HEK293 (cell line): ENCODE results near the gene DEF6.

Experiments
- HOXA7 ChIP-seq: sonication (generic); formaldehyde crosslinking; IDR thresholded peaks from 2 replicates; pipeline ENCODE4 v1.8.1; 2022; ENCODE audit warnings: missing genetic modification reagents, borderline replicate concordance
- OVOL3 ChIP-seq: fragments of 450-650 bp; formaldehyde crosslinking; IDR thresholded peaks from 2 replicates; pipeline ENCODE4 v1.5.1; 2016; ENCODE audit warnings: missing biosample characterization, missing genetic modification characterization
- SCRT2 ChIP-seq: fragments of 450-650 bp; formaldehyde crosslinking; IDR thresholded peaks from 2 replicates; pipeline ENCODE4 v1.5.1; 2016; ENCODE audit warnings: missing biosample characterization, missing genetic modification characterization
- SETDB1 ChIP-seq: IDR thresholded peaks from one replicate; pipeline ENCODE4 v1.6.1; 2017; ENCODE audit warnings: mild to moderate bottlenecking, low read length, moderate library complexity, mixed read lengths; ENCODE audit not compliant: insufficient read length
- WT1 ChIP-seq: fragments of 450-650 bp; formaldehyde crosslinking; IDR thresholded peaks from 2 replicates; pipeline ENCODE4 v1.5.1; 2016; ENCODE audit warnings: missing biosample characterization, missing genetic modification characterization
- ZBTB17 ChIP-seq: fragments of 450-650 bp; formaldehyde crosslinking; IDR thresholded peaks from 2 replicates; pipeline ENCODE4 v1.5.1; 2016; ENCODE audit warnings: missing biosample characterization, missing genetic modification characterization
- ZNF132 ChIP-seq: fragments of 450-650 bp; formaldehyde crosslinking; IDR thresholded peaks from 2 replicates; pipeline ENCODE4 v1.5.1; 2017; ENCODE audit warnings: missing biosample characterization, missing genetic modification characterization, borderline replicate concordance
- ZNF23 ChIP-seq: fragments of 450-650 bp; formaldehyde crosslinking; IDR thresholded peaks from 2 replicates; pipeline ENCODE4 v1.5.1; 2016; ENCODE audit warnings: missing biosample characterization, missing genetic modification characterization, borderline replicate concordance
- ZNF366 ChIP-seq: fragments of 450-650 bp; formaldehyde crosslinking; conservative IDR thresholded peaks from 2 replicates; pipeline ENCODE4 v1.5.1; 2016; ENCODE audit warnings: missing biosample characterization, missing genetic modification characterization
- ZNF426 ChIP-seq: fragments of 450-650 bp; formaldehyde crosslinking; IDR thresholded peaks from 2 replicates; pipeline ENCODE4 v1.5.1; 2017; ENCODE audit warnings: missing biosample characterization, missing genetic modification characterization, mild to moderate bottlenecking, inconsistent platforms, moderate library complexity
- ZNF560 ChIP-seq: fragments of 450-650 bp; formaldehyde crosslinking; IDR thresholded peaks from 2 replicates; pipeline ENCODE4 v1.5.1; 2017; ENCODE audit warnings: missing biosample characterization, missing genetic modification characterization, borderline replicate concordance
- ZNF561 ChIP-seq: fragments of 450-650 bp; IDR thresholded peaks from 2 replicates; pipeline ENCODE4 v1.5.1; 2018; ENCODE audit warnings: missing biosample characterization, missing genetic modification characterization, borderline replicate concordance
- ZNF585B ChIP-seq: fragments of 450-650 bp; formaldehyde crosslinking; IDR thresholded peaks from 2 replicates; pipeline ENCODE4 v1.5.1; 2016; ENCODE audit warnings: missing biosample characterization, missing genetic modification characterization
- ZNF768 ChIP-seq: fragments of 450-650 bp; formaldehyde crosslinking; IDR thresholded peaks from 2 replicates; pipeline ENCODE4 v1.5.1; 2018; ENCODE audit warnings: missing biosample characterization, mild to moderate bottlenecking, missing genetic modification characterization
- ZNF776 ChIP-seq: fragments of 450-650 bp; formaldehyde crosslinking; IDR thresholded peaks from 2 replicates; pipeline ENCODE4 v1.5.0; 2017; ENCODE audit warnings: missing biosample characterization, missing genetic modification characterization, borderline replicate concordance
- ZNF777 ChIP-seq: fragments of 450-650 bp; formaldehyde crosslinking; IDR thresholded peaks from 2 replicates; pipeline ENCODE4 v1.5.1; 2017; ENCODE audit warnings: missing biosample characterization, missing genetic modification characterization, borderline replicate concordance
- TF ChIP-seq, protein P1 (sequence below): fragments of 450-650 bp; formaldehyde crosslinking; IDR thresholded peaks from 2 replicates; pipeline ENCODE4 v1.5.0; 2017; ENCODE audit warnings: missing biosample characterization, missing genetic modification characterization, borderline replicate concordance
- TF ChIP-seq, protein P2 (sequence below): fragments of 450-650 bp; formaldehyde crosslinking; IDR thresholded peaks from 2 replicates; pipeline ENCODE4 v1.5.1; 2016; ENCODE audit warnings: missing biosample characterization, missing genetic modification characterization
- TF ChIP-seq, protein P3 (sequence below): fragments of 450-650 bp; formaldehyde crosslinking; IDR thresholded peaks from 2 replicates; pipeline ENCODE4 v1.5.1; 2016; ENCODE audit warnings: missing biosample characterization, missing genetic modification characterization
- TF ChIP-seq, protein P4 (sequence below): fragments of 450-650 bp; formaldehyde crosslinking; IDR thresholded peaks from 2 replicates; pipeline ENCODE4 v1.5.1; 2017; ENCODE audit warnings: missing biosample characterization, missing genetic modification characterization
- TF ChIP-seq, protein P5 (sequence below): fragments of 450-650 bp; formaldehyde crosslinking; IDR thresholded peaks from 2 replicates; pipeline ENCODE4 v1.5.1; 2016; ENCODE audit warnings: missing biosample characterization, missing genetic modification characterization
- TF ChIP-seq, protein P6 (sequence below): fragments of 450-650 bp; formaldehyde crosslinking; IDR thresholded peaks from 2 replicates; pipeline ENCODE4 v1.5.1; 2016; ENCODE audit warnings: missing biosample characterization, missing genetic modification characterization
- TF ChIP-seq, protein P7 (sequence below): sonication (generic); formaldehyde crosslinking; IDR thresholded peaks from 2 replicates; pipeline ENCODE4 v1.8.1; 2022; ENCODE audit warnings: mild to moderate bottlenecking, moderate library complexity, missing genetic modification reagents
- TF ChIP-seq, protein P8 (sequence below): fragments of 450-650 bp; formaldehyde crosslinking; IDR thresholded peaks from 2 replicates; pipeline ENCODE4 v1.5.1; 2016; ENCODE audit warnings: missing biosample characterization, missing genetic modification characterization

Gene DEF6

DNA sequence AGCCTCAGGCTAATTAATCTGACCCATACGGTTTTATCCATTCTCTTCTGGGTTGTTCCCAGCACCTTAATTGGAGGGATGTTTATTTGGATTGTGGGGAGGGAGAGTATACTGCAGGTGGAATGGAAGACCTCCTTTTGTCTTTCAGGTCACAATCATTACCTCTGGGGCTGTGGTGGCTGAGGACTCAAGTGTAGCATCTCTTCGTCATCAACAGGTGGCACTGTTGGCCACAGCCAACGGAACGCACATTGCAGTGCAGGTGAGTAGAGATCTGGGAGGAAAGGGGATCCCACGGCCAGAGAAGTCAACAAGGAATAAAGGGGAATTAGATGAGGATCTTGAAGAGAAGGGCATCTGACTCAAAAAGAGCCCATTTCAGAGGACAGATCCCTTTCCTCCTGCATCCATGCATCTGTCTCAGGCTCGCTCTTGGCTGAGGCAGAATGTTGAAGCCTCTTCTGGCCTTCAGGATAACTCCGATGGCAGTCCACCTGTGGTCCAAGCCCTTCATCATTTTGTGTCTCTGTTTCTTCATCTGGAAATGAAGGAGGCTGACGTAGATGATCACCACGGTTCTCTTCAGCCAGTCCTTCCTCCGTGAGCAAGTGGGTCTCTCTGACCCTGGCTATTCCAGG lies 3.2 kb upstream of the DEF6 start (continued):
- TF ChIP-seq OVOL3 (tag by site-specific recombination) (no peak), ZNF132 (tag by site-specific recombination) (no peak), ZNF561 (no peak), ZBTB17 (tag by site-specific recombination) (peak; percentile 25; the same call in 1 of the 2 replicates), ZNF23 (no peak), ZNF777 (tag by site-specific recombination) (no peak), SETDB1 (no peak), WT1 (tag by site-specific recombination) (peak; percentile 85), ZNF776 (no peak), HOXA7 (CRISPR knock-in tag) (no peak), ZNF426 (tag by site-specific recombination) (no peak), ZNF366 (tag by site-specific recombination) (no peak), SCRT2 (peak; percentile 91), ZNF560 (tag by site-specific recombination) (no peak), ZNF768 (no peak), ZNF585B (no peak)
- TF ChIP-seq, protein P1, sequence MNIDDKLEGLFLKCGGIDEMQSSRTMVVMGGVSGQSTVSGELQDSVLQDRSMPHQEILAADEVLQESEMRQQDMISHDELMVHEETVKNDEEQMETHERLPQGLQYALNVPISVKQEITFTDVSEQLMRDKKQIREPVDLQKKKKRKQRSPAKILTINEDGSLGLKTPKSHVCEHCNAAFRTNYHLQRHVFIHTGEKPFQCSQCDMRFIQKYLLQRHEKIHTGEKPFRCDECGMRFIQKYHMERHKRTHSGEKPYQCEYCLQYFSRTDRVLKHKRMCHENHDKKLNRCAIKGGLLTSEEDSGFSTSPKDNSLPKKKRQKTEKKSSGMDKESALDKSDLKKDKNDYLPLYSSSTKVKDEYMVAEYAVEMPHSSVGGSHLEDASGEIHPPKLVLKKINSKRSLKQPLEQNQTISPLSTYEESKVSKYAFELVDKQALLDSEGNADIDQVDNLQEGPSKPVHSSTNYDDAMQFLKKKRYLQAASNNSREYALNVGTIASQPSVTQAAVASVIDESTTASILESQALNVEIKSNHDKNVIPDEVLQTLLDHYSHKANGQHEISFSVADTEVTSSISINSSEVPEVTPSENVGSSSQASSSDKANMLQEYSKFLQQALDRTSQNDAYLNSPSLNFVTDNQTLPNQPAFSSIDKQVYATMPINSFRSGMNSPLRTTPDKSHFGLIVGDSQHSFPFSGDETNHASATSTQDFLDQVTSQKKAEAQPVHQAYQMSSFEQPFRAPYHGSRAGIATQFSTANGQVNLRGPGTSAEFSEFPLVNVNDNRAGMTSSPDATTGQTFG: no peak
- TF ChIP-seq, protein P2, sequence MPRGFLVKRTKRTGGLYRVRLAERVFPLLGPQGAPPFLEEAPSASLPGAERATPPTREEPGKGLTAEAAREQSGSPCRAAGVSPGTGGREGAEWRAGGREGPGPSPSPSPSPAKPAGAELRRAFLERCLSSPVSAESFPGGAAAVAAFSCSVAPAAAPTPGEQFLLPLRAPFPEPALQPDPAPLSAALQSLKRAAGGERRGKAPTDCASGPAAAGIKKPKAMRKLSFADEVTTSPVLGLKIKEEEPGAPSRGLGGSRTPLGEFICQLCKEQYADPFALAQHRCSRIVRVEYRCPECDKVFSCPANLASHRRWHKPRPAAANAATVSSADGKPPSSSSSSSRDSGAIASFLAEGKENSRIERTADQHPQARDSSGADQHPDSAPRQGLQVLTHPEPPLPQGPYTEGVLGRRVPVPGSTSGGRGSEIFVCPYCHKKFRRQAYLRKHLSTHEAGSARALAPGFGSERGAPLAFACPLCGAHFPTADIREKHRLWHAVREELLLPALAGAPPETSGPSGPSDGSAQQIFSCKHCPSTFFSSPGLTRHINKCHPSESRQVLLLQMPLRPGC (tag by site-specific recombination): no peak
- TF ChIP-seq, protein P3, sequence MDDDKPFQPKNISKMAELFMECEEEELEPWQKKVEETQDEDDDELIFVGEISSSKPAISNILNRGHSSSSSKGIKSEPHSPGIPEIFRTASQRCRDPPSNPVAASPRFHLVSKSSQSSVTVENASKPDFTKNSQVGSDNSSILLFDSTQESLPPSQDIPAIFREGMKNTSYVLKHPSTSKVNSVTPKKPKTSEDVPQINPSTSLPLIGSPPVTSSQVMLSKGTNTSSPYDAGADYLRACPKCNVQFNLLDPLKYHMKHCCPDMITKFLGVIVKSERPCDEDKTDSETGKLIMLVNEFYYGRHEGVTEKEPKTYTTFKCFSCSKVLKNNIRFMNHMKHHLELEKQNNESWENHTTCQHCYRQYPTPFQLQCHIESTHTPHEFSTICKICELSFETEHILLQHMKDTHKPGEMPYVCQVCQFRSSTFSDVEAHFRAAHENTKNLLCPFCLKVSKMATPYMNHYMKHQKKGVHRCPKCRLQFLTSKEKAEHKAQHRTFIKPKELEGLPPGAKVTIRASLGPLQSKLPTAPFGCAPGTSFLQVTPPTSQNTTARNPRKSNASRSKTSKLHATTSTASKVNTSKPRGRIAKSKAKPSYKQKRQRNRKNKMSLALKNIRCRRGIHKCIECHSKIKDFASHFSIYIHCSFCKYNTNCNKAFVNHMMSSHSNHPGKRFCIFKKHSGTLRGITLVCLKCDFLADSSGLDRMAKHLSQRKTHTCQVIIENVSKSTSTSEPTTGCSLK (tag by site-specific recombination): no peak
- TF ChIP-seq, protein P4, sequence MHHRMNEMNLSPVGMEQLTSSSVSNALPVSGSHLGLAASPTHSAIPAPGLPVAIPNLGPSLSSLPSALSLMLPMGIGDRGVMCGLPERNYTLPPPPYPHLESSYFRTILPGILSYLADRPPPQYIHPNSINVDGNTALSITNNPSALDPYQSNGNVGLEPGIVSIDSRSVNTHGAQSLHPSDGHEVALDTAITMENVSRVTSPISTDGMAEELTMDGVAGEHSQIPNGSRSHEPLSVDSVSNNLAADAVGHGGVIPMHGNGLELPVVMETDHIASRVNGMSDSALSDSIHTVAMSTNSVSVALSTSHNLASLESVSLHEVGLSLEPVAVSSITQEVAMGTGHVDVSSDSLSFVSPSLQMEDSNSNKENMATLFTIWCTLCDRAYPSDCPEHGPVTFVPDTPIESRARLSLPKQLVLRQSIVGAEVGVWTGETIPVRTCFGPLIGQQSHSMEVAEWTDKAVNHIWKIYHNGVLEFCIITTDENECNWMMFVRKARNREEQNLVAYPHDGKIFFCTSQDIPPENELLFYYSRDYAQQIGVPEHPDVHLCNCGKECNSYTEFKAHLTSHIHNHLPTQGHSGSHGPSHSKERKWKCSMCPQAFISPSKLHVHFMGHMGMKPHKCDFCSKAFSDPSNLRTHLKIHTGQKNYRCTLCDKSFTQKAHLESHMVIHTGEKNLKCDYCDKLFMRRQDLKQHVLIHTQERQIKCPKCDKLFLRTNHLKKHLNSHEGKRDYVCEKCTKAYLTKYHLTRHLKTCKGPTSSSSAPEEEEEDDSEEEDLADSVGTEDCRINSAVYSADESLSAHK: no peak
- TF ChIP-seq, protein P5, sequence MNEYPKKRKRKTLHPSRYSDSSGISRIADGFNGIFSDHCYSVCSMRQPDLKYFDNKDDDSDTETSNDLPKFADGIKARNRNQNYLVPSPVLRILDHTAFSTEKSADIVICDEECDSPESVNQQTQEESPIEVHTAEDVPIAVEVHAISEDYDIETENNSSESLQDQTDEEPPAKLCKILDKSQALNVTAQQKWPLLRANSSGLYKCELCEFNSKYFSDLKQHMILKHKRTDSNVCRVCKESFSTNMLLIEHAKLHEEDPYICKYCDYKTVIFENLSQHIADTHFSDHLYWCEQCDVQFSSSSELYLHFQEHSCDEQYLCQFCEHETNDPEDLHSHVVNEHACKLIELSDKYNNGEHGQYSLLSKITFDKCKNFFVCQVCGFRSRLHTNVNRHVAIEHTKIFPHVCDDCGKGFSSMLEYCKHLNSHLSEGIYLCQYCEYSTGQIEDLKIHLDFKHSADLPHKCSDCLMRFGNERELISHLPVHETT (tag by site-specific recombination): no peak
- TF ChIP-seq, protein P6, sequence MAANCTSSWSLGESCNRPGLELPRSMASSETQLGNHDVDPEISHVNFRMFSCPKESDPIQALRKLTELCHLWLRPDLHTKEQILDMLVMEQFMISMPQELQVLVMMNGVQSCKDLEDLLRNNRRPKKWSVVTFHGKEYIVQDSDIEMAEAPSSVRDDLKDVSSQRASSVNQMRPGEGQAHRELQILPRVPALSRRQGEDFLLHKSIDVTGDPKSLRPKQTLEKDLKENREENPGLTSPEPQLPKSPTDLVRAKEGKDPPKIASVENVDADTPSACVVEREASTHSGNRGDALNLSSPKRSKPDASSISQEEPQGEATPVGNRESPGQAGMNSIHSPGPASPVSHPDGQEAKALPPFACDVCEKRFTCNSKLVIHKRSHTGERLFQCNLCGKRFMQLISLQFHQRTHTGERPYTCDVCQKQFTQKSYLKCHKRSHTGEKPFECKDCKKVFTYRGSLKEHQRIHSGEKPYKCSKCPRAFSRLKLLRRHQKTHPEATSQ: no peak
- TF ChIP-seq, protein P7, sequence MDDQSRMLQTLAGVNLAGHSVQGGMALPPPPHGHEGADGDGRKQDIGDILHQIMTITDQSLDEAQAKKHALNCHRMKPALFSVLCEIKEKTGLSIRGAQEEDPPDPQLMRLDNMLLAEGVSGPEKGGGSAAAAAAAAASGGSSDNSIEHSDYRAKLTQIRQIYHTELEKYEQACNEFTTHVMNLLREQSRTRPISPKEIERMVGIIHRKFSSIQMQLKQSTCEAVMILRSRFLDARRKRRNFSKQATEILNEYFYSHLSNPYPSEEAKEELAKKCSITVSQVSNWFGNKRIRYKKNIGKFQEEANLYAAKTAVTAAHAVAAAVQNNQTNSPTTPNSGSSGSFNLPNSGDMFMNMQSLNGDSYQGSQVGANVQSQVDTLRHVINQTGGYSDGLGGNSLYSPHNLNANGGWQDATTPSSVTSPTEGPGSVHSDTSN (CRISPR knock-in tag): no peak
- TF ChIP-seq, protein P8, sequence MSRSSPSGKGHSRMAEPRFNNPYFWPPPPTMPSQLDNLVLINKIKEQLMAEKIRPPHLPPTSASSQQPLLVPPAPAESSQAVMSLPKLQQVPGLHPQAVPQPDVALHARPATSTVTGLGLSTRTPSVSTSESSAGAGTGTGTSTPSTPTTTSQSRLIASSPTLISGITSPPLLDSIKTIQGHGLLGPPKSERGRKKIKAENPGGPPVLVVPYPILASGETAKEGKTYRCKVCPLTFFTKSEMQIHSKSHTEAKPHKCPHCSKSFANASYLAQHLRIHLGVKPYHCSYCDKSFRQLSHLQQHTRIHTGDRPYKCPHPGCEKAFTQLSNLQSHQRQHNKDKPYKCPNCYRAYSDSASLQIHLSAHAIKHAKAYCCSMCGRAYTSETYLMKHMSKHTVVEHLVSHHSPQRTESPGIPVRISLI (tag by site-specific recombination): no peak
